ENCODE results near the gene SLC25A4. TPM values are rescaled to one million over a fixed set of nuclear protein-coding genes. Genes with fewer than 3 reads are reported as not detected.
A peak's percentile ranks its signal among the peaks of the same experiment; 100 is the strongest.

The SLC25A4 gene
- polyA plus RNA-seq, 4 donors = 28.0 to 66.9 (median 43.7) TPM

DNA sequence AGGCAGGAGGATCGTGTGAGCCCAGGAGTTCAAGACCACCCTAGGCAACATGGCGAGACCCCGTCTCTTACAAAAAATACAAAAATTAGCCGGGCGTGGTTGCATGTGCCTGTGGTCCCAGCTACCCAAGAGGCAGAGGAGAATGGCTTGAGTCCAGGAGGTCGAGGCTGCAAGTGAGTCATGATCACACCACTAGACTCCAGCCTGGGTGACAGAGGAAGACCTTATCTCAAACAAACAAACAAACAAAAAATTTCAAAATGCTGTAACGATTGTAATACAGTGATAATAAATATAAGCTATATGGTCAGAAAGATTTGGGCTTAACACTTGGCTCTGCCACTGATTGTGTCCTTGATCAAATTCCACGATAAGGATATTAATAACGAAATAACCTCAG, 24.2 kb downstream of the SLC25A4 start:
- Histone ChIP-seq H3K9me3 (ENCODE audit: control insufficient read depth in 2 of 2, insufficient read depth in 1 of 2, low read depth in 1 of 2, low read length in 1 of 2) (no peaks in the 10 kb centered on the region), H3K27ac (ENCODE audit: low read depth in 1 of 3, low read length in 2 of 3) (no peak overlapping the region), H3K4me1 (ENCODE audit: control insufficient read depth in 3 of 3, insufficient read depth in 2 of 3, low read depth in 1 of 3, low read length in 2 of 3) (no peaks in the 10 kb centered on the region), H3K4me3 (ENCODE audit: low read depth in 1 of 3, low read length in 3 of 3) (no peak overlapping the region), H3K36me3 (ENCODE audit: control insufficient read depth in 3 of 3, insufficient read depth in 2 of 3, low read depth in 1 of 3, low read length in 3 of 3) (peaks cover 0 to 39% (median 6%) of the 10 kb centered on the region in 3 donors), H3K27me3 (ENCODE audit: control insufficient read depth in 3 of 3, insufficient read depth in 3 of 3, low read length in 3 of 3) (no peaks in the 10 kb centered on the region)
- no peak for FAIRE-seq
- 81 to 94% (median 83%) methylated on average over 9 of the region's 9 CpGs for WGBS, 3 donors
- DNase-seq = no peak

DNA sequence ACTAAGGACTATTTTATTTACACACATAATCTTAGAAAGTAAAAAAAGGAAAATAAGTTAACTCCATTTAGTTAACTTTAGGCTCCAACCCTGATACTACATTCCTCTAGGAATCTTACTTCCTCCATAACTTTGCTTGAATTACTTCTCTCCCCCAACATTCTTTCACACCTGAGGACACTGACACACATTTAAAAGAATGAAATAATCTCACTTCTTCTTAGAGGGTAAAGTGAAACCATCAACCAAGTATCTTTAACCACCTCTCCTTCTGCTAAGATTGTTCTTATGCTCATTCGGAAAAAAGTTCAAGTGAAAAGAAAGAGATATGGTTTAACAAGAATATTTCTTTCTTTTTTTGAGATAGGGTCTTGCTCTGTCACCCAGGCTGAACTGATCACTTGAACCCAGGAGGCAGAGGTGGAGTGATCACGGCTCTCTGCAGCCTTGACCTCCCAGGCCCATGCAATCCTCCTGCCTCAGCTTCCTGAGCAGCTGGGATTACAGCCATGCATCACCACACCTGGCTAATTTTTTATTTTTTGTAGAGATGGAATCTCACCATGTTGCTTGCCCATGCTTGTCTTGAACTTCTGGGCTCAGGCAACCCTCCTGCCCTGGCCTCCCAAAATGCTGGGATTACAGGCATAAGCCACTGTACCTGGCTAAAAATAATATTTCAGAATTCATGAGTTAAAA, 28.5 kb downstream of the SLC25A4 start:
- 84 to 90% (median 88%) methylated on average over 2 of the region's 2 CpGs for WGBS, 3 donors
- no peaks in the 10 kb centered on the region for H3K4me1 ChIP-seq (ENCODE audit: control insufficient read depth in 3 of 3, insufficient read depth in 2 of 3, low read depth in 1 of 3, low read length in 2 of 3)
- no peaks in the 10 kb centered on the region for H3K27me3 ChIP-seq (ENCODE audit: control insufficient read depth in 3 of 3, insufficient read depth in 3 of 3, low read length in 3 of 3)
- H3K27ac ChIP-seq (ENCODE audit: low read depth in 1 of 3, low read length in 2 of 3) = no peak overlapping the region
- no peak for DNase-seq
- H3K36me3 ChIP-seq (ENCODE audit: control insufficient read depth in 3 of 3, insufficient read depth in 2 of 3, low read depth in 1 of 3, low read length in 3 of 3) = peaks cover 0 to 35% (median 3%) of the 10 kb centered on the region in 3 donors
- FAIRE-seq = no peak
- H3K9me3 ChIP-seq (ENCODE audit: control insufficient read depth in 2 of 2, insufficient read depth in 1 of 2, low read depth in 1 of 2, low read length in 1 of 2) = no peaks in the 10 kb centered on the region
- no peak overlapping the region for H3K4me3 ChIP-seq (ENCODE audit: low read depth in 1 of 3, low read length in 3 of 3)

- no peak for DNase-seq
- Histone ChIP-seq H3K4me3 (ENCODE audit: low read depth in 1 of 3, low read length in 3 of 3) (no peak overlapping the region), H3K9me3 (ENCODE audit: control insufficient read depth in 2 of 2, insufficient read depth in 1 of 2, low read depth in 1 of 2, low read length in 1 of 2) (no peaks in the 10 kb centered on the region), H3K27ac (ENCODE audit: low read depth in 1 of 3, low read length in 2 of 3) (no peak overlapping the region), H3K27me3 (ENCODE audit: control insufficient read depth in 3 of 3, insufficient read depth in 3 of 3, low read length in 3 of 3) (no peaks in the 10 kb centered on the region), H3K36me3 (ENCODE audit: control insufficient read depth in 3 of 3, insufficient read depth in 2 of 3, low read depth in 1 of 3, low read length in 3 of 3) (peaks cover 0 to 15% (median 0%) of the 10 kb centered on the region in 3 donors), H3K4me1 (ENCODE audit: control insufficient read depth in 3 of 3, insufficient read depth in 2 of 3, low read depth in 1 of 3, low read length in 2 of 3) (no peaks in the 10 kb centered on the region)
- no peak for FAIRE-seq
- WGBS, 3 donors = 84 to 88% (median 86%) methylated on average over 3 of the region's 3 CpGs
These were observed 36.4 kb downstream of the SLC25A4 start for GRCh38 chr4:185179488-185179887.

- WGBS, 3 donors = 77 to 81% (median 78%) methylated on average over 2 of the region's 2 CpGs
- Histone ChIP-seq H3K4me1 (ENCODE audit: control insufficient read depth in 3 of 3, insufficient read depth in 2 of 3, low read depth in 1 of 3, low read length in 2 of 3) (no peaks in the 10 kb centered on the region), H3K9me3 (ENCODE audit: control insufficient read depth in 2 of 2, insufficient read depth in 1 of 2, low read depth in 1 of 2, low read length in 1 of 2) (no peaks in the 10 kb centered on the region), H3K4me3 (ENCODE audit: low read depth in 1 of 3, low read length in 3 of 3) (no peak overlapping the region), H3K27ac (ENCODE audit: low read depth in 1 of 3, low read length in 2 of 3) (no peak overlapping the region), H3K27me3 (ENCODE audit: control insufficient read depth in 3 of 3, insufficient read depth in 3 of 3, low read length in 3 of 3) (no peaks in the 10 kb centered on the region), H3K36me3 (ENCODE audit: control insufficient read depth in 3 of 3, insufficient read depth in 2 of 3, low read depth in 1 of 3, low read length in 3 of 3) (peaks cover 0 to 8% (median 0%) of the 10 kb centered on the region in 3 donors)
- FAIRE-seq (no peak), DNase-seq (no peak)
These were observed 39.2 kb downstream of the SLC25A4 start for GRCh38 chr4:185182239-185182638.

- peaks cover 0 to 11% (median 0%) of the 10 kb centered on the region in 3 donors for H3K36me3 ChIP-seq (ENCODE audit: control insufficient read depth in 3 of 3, insufficient read depth in 2 of 3, low read depth in 1 of 3, low read length in 3 of 3)
- no peaks in the 10 kb centered on the region for H3K27me3 ChIP-seq (ENCODE audit: control insufficient read depth in 3 of 3, insufficient read depth in 3 of 3, low read length in 3 of 3)
- H3K9me3 ChIP-seq (ENCODE audit: control insufficient read depth in 2 of 2, insufficient read depth in 1 of 2, low read depth in 1 of 2, low read length in 1 of 2) = no peaks in the 10 kb centered on the region
- no peak overlapping the region for H3K27ac ChIP-seq (ENCODE audit: low read depth in 1 of 3, low read length in 2 of 3)
- no peaks in the 10 kb centered on the region for H3K4me1 ChIP-seq (ENCODE audit: control insufficient read depth in 3 of 3, insufficient read depth in 2 of 3, low read depth in 1 of 3, low read length in 2 of 3)
- H3K4me3 ChIP-seq (ENCODE audit: low read depth in 1 of 3, low read length in 3 of 3) = no peak overlapping the region
- FAIRE-seq (no peak), DNase-seq (peak; percentile 88 to 90)
- WGBS, 3 donors = 44 to 47% (median 44%) methylated on average over 6 of the region's 6 CpGs
These were observed 40.7 kb downstream of the SLC25A4 start for GRCh38 chr4:185183622-185184281.

GRCh38 chr4:185186769-185187168, 43.7 kb downstream of the SLC25A4 start:
- FAIRE-seq (no peak), DNase-seq (no peak)
- WGBS, 3 donors = 38 to 50% (median 49%) methylated on average over 3 of the region's 3 CpGs
- H3K27ac ChIP-seq (ENCODE audit: low read depth in 1 of 3, low read length in 2 of 3) = no peak overlapping the region
- no peak overlapping the region for H3K4me3 ChIP-seq (ENCODE audit: low read depth in 1 of 3, low read length in 3 of 3)
- H3K9me3 ChIP-seq (ENCODE audit: control insufficient read depth in 2 of 2, insufficient read depth in 1 of 2, low read depth in 1 of 2, low read length in 1 of 2) = no peaks in the 10 kb centered on the region
- no peaks in the 10 kb centered on the region for H3K27me3 ChIP-seq (ENCODE audit: control insufficient read depth in 3 of 3, insufficient read depth in 3 of 3, low read length in 3 of 3)
- H3K4me1 ChIP-seq (ENCODE audit: control insufficient read depth in 3 of 3, insufficient read depth in 2 of 3, low read depth in 1 of 3, low read length in 2 of 3) = no peaks in the 10 kb centered on the region
- H3K36me3 ChIP-seq (ENCODE audit: control insufficient read depth in 3 of 3, insufficient read depth in 2 of 3, low read depth in 1 of 3, low read length in 3 of 3) = peaks cover 2 to 14% (median 5%) of the 10 kb centered on the region in 3 donors

- no peak for DNase-seq
These were observed 46.7 kb downstream of the SLC25A4 start for GRCh38 chr4:185189606-185190305.

DNA sequence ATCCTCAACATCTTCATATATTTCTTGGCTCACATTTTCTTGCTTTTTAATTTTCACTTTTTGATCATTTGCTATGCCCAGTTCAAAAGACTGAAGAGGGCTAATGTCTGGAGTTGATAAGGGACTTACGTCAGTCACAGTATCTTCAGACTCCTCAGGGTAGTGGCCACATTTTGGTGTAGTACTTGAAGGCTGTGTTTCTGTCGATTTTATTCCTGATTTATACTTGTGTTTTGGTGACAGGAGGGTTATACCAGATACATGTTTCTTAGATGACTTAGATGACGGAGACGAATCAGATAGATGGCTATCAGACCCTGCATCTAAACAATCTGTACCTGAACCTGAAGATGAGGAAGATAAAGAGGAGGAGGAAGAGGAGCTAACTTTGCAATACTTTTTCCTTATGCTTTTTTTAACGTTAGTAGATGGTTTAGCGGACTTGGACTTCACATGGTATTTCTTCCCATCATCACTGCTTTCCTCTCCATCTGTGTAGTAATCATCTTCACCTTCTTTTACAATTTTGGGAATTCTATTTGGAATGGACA, 47.3 kb downstream of the SLC25A4 start:
- no peak overlapping the region for H3K27ac ChIP-seq (ENCODE audit: low read depth in 1 of 3, low read length in 2 of 3)
- DNase-seq = no peak
- peaks cover 2 to 25% (median 5%) of the 10 kb centered on the region in 3 donors for H3K36me3 ChIP-seq (ENCODE audit: control insufficient read depth in 3 of 3, insufficient read depth in 2 of 3, low read depth in 1 of 3, low read length in 3 of 3)
- H3K4me1 ChIP-seq (ENCODE audit: control insufficient read depth in 3 of 3, insufficient read depth in 2 of 3, low read depth in 1 of 3, low read length in 2 of 3) = no peaks in the 10 kb centered on the region
- no peaks in the 10 kb centered on the region for H3K9me3 ChIP-seq (ENCODE audit: control insufficient read depth in 2 of 2, insufficient read depth in 1 of 2, low read depth in 1 of 2, low read length in 1 of 2)
- H3K4me3 ChIP-seq (ENCODE audit: low read depth in 1 of 3, low read length in 3 of 3) = no peak overlapping the region
- no peak for FAIRE-seq
- WGBS, 3 donors = 89 to 93% (median 92%) methylated on average over 6 of the region's 6 CpGs
- H3K27me3 ChIP-seq (ENCODE audit: control insufficient read depth in 3 of 3, insufficient read depth in 3 of 3, low read length in 3 of 3) = no peaks in the 10 kb centered on the region

More at GRCh38 chr4:185189606-185190305, 46.7 kb downstream of the SLC25A4 start:
- peaks cover 2 to 25% (median 5%) of the 10 kb centered on the region in 3 donors for H3K36me3 ChIP-seq (ENCODE audit: control insufficient read depth in 3 of 3, insufficient read depth in 2 of 3, low read depth in 1 of 3, low read length in 3 of 3)
- WGBS, 3 donors = 68 to 77% (median 76%) methylated on average over 4 of the region's 4 CpGs
- no peak overlapping the region for H3K4me3 ChIP-seq (ENCODE audit: low read depth in 1 of 3, low read length in 3 of 3)
- no peak for FAIRE-seq
- H3K27me3 ChIP-seq (ENCODE audit: control insufficient read depth in 3 of 3, insufficient read depth in 3 of 3, low read length in 3 of 3) = no peaks in the 10 kb centered on the region
- H3K4me1 ChIP-seq (ENCODE audit: control insufficient read depth in 3 of 3, insufficient read depth in 2 of 3, low read depth in 1 of 3, low read length in 2 of 3) = no peaks in the 10 kb centered on the region
- H3K27ac ChIP-seq (ENCODE audit: low read depth in 1 of 3, low read length in 2 of 3) = no peak overlapping the region
- no peaks in the 10 kb centered on the region for H3K9me3 ChIP-seq (ENCODE audit: control insufficient read depth in 2 of 2, insufficient read depth in 1 of 2, low read depth in 1 of 2, low read length in 1 of 2)

All from small intestine (tissue), 7 donors.